Measurements from ENCODE around the gene CKM. TPM values are rescaled to one million over a fixed set of nuclear protein-coding genes. Genes with fewer than 3 reads are reported as not detected.
"Not testable (repeated sequence)": the region's sequence is repeated elsewhere in the genome, so short reads cannot be mapped to it uniquely, and the experiment has no call there.

The CKM gene
- total RNA-seq, 1 donor from 2014 or later = 5,817 TPM

DNA sequence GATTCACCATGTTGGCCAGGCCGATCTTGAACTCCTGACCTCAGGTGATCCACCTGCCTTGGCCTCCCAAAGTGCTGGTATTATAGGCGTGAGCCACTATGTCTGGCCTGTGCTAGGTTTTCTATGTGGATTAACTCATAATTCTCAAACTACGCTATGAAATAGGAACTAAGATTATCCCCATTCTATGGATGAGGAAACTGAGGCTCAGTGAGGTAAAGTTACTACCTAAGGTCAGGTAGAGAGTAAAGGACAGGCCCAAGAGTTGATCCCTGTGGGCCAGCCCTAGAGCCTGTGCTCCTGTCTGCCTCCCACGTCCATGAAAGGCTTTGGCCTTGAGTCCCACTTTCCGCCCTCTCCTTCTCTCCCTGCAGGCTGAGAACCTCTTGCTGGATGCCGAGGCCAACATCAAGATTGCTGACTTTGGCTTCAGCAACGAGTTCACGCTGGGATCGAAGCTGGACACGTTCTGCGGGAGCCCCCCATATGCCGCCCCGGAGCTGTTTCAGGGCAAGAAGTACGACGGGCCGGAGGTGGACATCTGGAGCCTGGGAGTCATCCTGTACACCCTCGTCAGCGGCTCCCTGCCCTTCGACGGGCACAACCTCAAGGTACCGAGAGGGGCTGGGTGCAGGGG is 51.5 kb downstream of the CKM start:
- intact Hi-C loops (cut with DNase I) = no loop called here
- ATAC-seq (no peak), DNase-seq (ENCODE audit: missing footprints) (no peak)

GRCh38 chr19:45269939-45270338 is 52.7 kb downstream of the CKM start:
- intact Hi-C loops (cut with DNase I); DNase-seq (ENCODE audit: missing footprints); ATAC-seq: not testable (repeated sequence)

DNA sequence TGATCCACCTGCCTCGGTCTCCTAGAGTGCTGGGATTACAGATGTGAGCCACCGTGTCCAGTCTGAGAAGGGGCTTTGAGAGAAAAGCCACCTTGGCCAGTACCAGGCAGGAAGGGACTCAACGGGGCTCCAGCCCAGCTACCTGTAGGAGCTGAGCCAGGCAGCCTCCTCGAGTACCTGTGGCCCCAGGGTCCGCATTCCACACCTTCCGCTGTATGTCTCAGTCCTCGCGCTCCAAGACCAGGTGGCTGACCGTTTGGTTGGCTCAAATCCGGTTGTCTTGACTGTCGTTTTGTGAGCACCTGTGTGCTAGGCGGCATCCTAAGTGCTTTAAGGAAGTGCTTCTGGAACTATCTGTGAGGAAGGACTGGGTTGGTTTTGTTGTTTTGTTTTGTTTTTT is 55.4 kb downstream of the CKM start:
- no peak for ATAC-seq
- no peak for DNase-seq (ENCODE audit: missing footprints)
- intact Hi-C loops (cut with DNase I) = no loop called here

- DNase-seq (ENCODE audit: missing footprints) (no peak), ATAC-seq (no peak)
- intact Hi-C loops (cut with DNase I) = no loop called here
Measured at GRCh38 chr19:45265375-45265774, 57.3 kb downstream of the CKM start.

DNA sequence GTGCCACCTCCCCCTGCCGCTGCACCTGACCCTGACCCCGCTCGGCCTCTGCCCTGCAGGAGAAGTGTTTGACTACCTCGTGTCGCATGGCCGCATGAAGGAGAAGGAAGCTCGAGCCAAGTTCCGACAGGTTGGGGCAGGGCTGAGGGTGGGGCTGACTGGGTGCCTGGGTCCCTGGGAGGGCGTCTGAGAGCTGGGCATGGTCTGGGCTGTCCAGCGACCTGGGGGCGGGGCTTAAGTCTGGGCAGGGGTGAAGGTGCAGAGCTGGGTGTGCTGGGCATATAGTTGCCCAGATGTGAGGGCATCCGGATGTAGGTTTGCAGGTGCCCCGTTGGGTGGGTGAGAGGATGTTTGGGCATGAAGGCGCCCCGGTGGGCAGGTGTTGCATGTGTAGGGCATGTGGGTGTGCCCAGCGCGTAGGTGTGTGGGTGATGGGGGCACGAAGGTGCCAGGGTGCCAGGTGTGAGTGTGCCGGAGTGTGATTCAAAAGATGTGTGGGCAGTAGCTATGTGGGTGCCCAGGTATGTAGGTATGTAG is 57.8 kb downstream of the CKM start:
- no peak for DNase-seq (ENCODE audit: missing footprints)
- intact Hi-C loops (cut with DNase I) = no loop called here
- no peak for ATAC-seq

DNA sequence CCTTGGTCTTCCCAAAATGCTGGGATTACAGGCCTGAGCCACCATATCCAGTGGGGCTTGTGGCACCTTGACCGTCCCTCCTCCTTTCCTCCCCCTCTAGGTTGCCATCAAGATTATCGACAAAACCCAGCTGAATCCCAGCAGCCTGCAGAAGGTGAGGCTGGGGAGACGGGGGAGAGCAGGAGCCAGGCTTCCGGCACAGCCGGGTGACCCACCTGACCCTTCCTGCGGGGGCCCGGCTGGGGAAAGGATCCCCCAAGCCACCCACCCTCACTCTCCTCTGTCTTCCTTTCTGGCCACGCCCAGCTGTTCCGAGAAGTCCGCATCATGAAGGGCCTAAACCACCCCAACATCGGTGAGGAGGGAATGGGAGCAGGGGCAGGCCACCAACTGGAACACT is 59.7 kb downstream of the CKM start:
- DNase-seq (ENCODE audit: missing footprints) (no peak), ATAC-seq (no peak)
- intact Hi-C loops (cut with DNase I) = no loop called here

- intact Hi-C loops (cut with DNase I) = no loop called here
- ATAC-seq (no peak), DNase-seq (ENCODE audit: missing footprints) (no peak)
Measured at GRCh38 chr19:45262570-45262969, 60.1 kb downstream of the CKM start.

DNA sequence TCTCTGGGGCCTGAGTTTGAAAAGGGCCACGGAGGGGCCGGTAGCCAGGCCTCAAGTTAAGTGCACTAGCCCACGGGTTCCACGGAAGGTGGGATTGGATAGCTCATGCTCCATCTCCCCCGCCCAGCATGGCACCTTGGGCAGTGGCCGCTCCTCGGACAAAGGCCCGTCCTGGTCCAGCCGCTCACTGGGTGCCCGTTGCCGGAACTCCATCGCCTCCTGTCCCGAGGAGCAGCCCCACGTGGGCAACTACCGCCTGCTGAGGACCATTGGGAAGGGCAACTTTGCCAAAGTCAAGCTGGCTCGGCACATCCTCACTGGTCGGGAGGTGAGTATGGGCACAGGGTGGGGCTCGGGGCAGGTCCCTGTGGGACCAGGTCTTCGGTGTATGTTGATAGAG is 63.8 kb downstream of the CKM start:
- intact Hi-C loops (cut with DNase I) = no loop called here
- ATAC-seq (no peak), DNase-seq (ENCODE audit: missing footprints) (no peak)

- no peak for ATAC-seq
Measured at GRCh38 chr19:45256836-45257235, 65.8 kb downstream of the CKM start.

More at GRCh38 chr19:45256836-45257235, 65.8 kb downstream of the CKM start:
- no peak for DNase-seq (ENCODE audit: missing footprints)
- intact Hi-C loops (cut with DNase I) = no loop called here

Other genes with a start within 250 kb of the CKM start
- 0.19 TPM for gene ZNF296, start 246.4 kb downstream of the CKM start, total RNA-seq
- 15.5 TPM for gene GEMIN7, start 243.6 kb downstream of the CKM start, total RNA-seq
- gene PPP1R37, start 229.7 kb downstream of the CKM start, total RNA-seq = 15.1 TPM
- gene NKPD1, start 161.9 kb downstream of the CKM start, total RNA-seq = not detected
- 14.2 TPM for gene TRAPPC6A, start 144.6 kb downstream of the CKM start, total RNA-seq
- 5.2 TPM for gene BLOC1S3, start 144.1 kb downstream of the CKM start, total RNA-seq
- gene EXOC3L2, start 77.5 kb downstream of the CKM start, total RNA-seq = 0.97 TPM
- 24.8 TPM for gene MARK4, start 71.6 kb downstream of the CKM start, total RNA-seq
- gene KLC3, start 17.9 kb upstream of the CKM start, total RNA-seq = not detected
- gene ERCC2, start 47.7 kb upstream of the CKM start, total RNA-seq = 12.7 TPM
- 182 TPM for gene PPP1R13L, start 82.2 kb upstream of the CKM start, total RNA-seq
- gene POLR1G, start 83.8 kb upstream of the CKM start, total RNA-seq = 8.5 TPM
- gene ERCC1, start 101.0 kb upstream of the CKM start, total RNA-seq = 166 TPM
- 0.32 TPM for gene FOSB, start 145.1 kb upstream of the CKM start, total RNA-seq
- gene RTN2, start 174.2 kb upstream of the CKM start, total RNA-seq = 30.6 TPM
- gene PPM1N, start 175.6 kb upstream of the CKM start, total RNA-seq = 0.65 TPM
- 49.0 TPM for gene VASP, start 184.6 kb upstream of the CKM start, total RNA-seq